Midbrain (tissue), 1 donor: ENCODE results near the gene PPP2R2C.

ENCODE experiments used
- DNase-seq: peaks from one replicate; lab custom pipeline; 2025; lab: John Stamatoyannopoulos, UW

Gene PPP2R2C

GRCh38 chr4:6342530-6343293, 129.7 kb downstream of the PPP2R2C start:
- no peak for DNase-seq

GRCh38 chr4:6341696-6342095, 130.7 kb downstream of the PPP2R2C start:
- DNase-seq = peak; percentile 31

GRCh38 chr4:6340446-6341015, 131.9 kb downstream of the PPP2R2C start:
- DNase-seq = no peak

GRCh38 chr4:6339818-6340445, 132.5 kb downstream of the PPP2R2C start:
- no peak for DNase-seq

- DNase-seq = no peak
Measured at GRCh38 chr4:6338951-6339817, 133.2 kb downstream of the PPP2R2C start.

GRCh38 chr4:6338175-6338950, 134.1 kb downstream of the PPP2R2C start:
- DNase-seq = no peak

- no peak for DNase-seq
Measured at GRCh38 chr4:6337331-6337935, 135.0 kb downstream of the PPP2R2C start.

- no peak for DNase-seq
Measured at GRCh38 chr4:6336166-6336565, 136.2 kb downstream of the PPP2R2C start.

GRCh38 chr4:6335040-6335590, 137.3 kb downstream of the PPP2R2C start:
- no peak for DNase-seq

GRCh38 chr4:6334203-6334887, 138.1 kb downstream of the PPP2R2C start:
- DNase-seq = no peak

- DNase-seq = no peak
Measured at GRCh38 chr4:6333301-6334202, 138.9 kb downstream of the PPP2R2C start.

- no peak for DNase-seq
Measured at GRCh38 chr4:6332669-6333050, 139.8 kb downstream of the PPP2R2C start.

GRCh38 chr4:6332042-6332668, 140.3 kb downstream of the PPP2R2C start:
- DNase-seq = no peak

- no peak for DNase-seq
Measured at GRCh38 chr4:6331468-6331867, 140.9 kb downstream of the PPP2R2C start.

GRCh38 chr4:6331018-6331417, 141.4 kb downstream of the PPP2R2C start:
- DNase-seq = no peak

GRCh38 chr4:6330384-6330767, 142.0 kb downstream of the PPP2R2C start:
- no peak for DNase-seq

- no peak for DNase-seq
Measured at GRCh38 chr4:6329478-6330383, 142.7 kb downstream of the PPP2R2C start.

GRCh38 chr4:6328526-6328925, 143.9 kb downstream of the PPP2R2C start:
- no peak for DNase-seq
